Measurements from ENCODE around the gene UNC13D.
"Not testable (repeated sequence)": the region's sequence is repeated elsewhere in the genome, so short reads cannot be mapped to it uniquely, and the experiment has no call there.

UNC13D gene

DNA sequence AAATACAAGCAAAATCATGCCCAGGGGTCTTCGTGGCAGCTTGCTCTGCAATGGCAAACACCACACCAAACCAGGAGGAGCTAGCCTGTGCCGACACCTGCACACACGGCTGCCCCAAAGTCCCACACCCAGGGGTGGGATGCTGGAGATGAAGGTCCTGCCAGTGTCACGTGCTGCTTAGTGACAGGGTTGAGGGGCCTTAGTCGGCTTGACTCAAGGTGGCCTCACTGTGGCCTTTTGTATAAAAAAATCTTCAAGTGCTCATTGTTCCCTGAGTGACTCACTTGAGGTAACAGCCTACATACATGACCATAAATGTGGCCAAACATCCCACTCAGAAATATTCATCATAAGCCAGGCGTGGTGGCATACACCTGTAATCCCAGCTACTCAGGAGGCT lies 45.2 kb upstream of the UNC13D start:
- Mint-ChIP-seq H3K27me3 (ENCODE audit: low read depth, poor library complexity) (peaks cover 26% of the 10 kb centered on the region), H3K9me3 (no peaks in the 10 kb centered on the region), H3K27ac (no peak overlapping the region), H3K4me1 (peaks cover 10% of the 10 kb centered on the region), H3K36me3 (ENCODE audit: low read depth) (peaks cover 18% of the 10 kb centered on the region), H3K4me3 (no peak overlapping the region)
- no peak for DNase-seq
- TF ChIP-seq CTCF (IDR thresholded peaks at IDR 0.05): no peak

DNA sequence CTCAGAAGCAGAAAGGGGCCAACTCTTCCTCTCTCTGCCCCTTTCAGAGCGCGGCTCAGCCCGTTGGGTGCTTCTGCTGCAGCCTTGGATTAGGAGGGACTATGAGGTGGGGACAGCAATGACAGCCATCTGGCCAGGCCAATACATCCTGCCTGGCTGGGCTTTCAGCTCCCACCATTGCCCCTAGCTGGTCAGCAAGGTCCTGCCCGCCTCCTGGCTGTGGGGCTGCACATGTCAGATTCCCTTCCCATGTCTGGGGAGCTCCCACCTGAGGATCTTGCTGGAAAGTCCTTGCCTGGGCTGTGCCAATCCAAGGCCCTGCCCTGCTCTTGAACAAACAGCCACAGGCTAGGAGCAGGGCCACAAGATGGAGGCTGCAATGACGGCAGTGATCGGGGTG lies 44.3 kb upstream of the UNC13D start:
- no peak for TF ChIP-seq CTCF (IDR thresholded peaks at IDR 0.05)
- Mint-ChIP-seq H3K27me3 (ENCODE audit: low read depth, poor library complexity) (peaks cover 20% of the 10 kb centered on the region), H3K4me1 (no peaks in the 10 kb centered on the region), H3K4me3 (no peak overlapping the region), H3K9me3 (no peaks in the 10 kb centered on the region), H3K36me3 (ENCODE audit: low read depth) (peaks cover 18% of the 10 kb centered on the region), H3K27ac (no peak overlapping the region)
- no peak for DNase-seq

- H3K4me3 Mint-ChIP-seq, H3K4me1 Mint-ChIP-seq, DNase-seq, H3K9me3 Mint-ChIP-seq, H3K27ac Mint-ChIP-seq: not testable (repeated sequence)
- H3K27me3 Mint-ChIP-seq (ENCODE audit: low read depth, poor library complexity): peaks cover 33% of the 10 kb centered on the region
- H3K36me3 Mint-ChIP-seq (ENCODE audit: low read depth): peaks cover 18% of the 10 kb centered on the region
Observed at GRCh38 chr17:75885860-75886259, 41.7 kb upstream of the UNC13D start.

GRCh38 chr17:75885431-75885830 lies 41.2 kb upstream of the UNC13D start:
- Mint-ChIP-seq H3K4me1 (no peaks in the 10 kb centered on the region), H3K27ac (no peak overlapping the region), H3K4me3 (no peak overlapping the region), H3K27me3 (ENCODE audit: low read depth, poor library complexity) (peaks cover 37% of the 10 kb centered on the region), H3K9me3 (no peaks in the 10 kb centered on the region), H3K36me3 (ENCODE audit: low read depth) (peaks cover 16% of the 10 kb centered on the region)
- DNase-seq: no peak
- no peak for TF ChIP-seq CTCF (IDR thresholded peaks at IDR 0.05)

GRCh38 chr17:75881678-75882454 lies 37.7 kb upstream of the UNC13D start:
- no peak for DNase-seq
- TF ChIP-seq CTCF (IDR thresholded peaks at IDR 0.05): no peak
- peaks cover 9% of the 10 kb centered on the region for H3K4me1 Mint-ChIP-seq
- no peaks in the 10 kb centered on the region for H3K9me3 Mint-ChIP-seq
- H3K27ac Mint-ChIP-seq: no peak overlapping the region
- no peak overlapping the region for H3K4me3 Mint-ChIP-seq
- H3K36me3 Mint-ChIP-seq (ENCODE audit: low read depth): peaks cover 5% of the 10 kb centered on the region
- peaks cover 63% of the 10 kb centered on the region for H3K27me3 Mint-ChIP-seq (ENCODE audit: low read depth, poor library complexity)

GRCh38 chr17:75880266-75880665 lies 36.1 kb upstream of the UNC13D start:
- no peaks in the 10 kb centered on the region for H3K9me3 Mint-ChIP-seq
- H3K4me3 Mint-ChIP-seq: no peak overlapping the region
- DNase-seq: no peak
- no peak for TF ChIP-seq CTCF (IDR thresholded peaks at IDR 0.05)
- peaks cover 63% of the 10 kb centered on the region for H3K27me3 Mint-ChIP-seq (ENCODE audit: low read depth, poor library complexity)
- H3K4me1 Mint-ChIP-seq: peaks cover 18% of the 10 kb centered on the region
- no peaks in the 10 kb centered on the region for H3K36me3 Mint-ChIP-seq (ENCODE audit: low read depth)
- H3K27ac Mint-ChIP-seq: no peak overlapping the region

Data from nephron progenitor cell (in vitro differentiated cells).